NAMALWA (cell line): Measurements from ENCODE around the gene PRKG1.
"Not testable (repeated sequence)": the region's sequence is repeated elsewhere in the genome, so short reads cannot be mapped to it uniquely, and the experiment has no call there.

Experiments
- DNase-seq: peaks from one replicate; pipeline ENCODE4 v3.0.0-alpha.2; 2015; ENCODE audit warnings: low spot score

PRKG1 gene

GRCh38 chr10:52135101-52135500 lies 1060.8 kb downstream of the PRKG1 start:
- no peak for DNase-seq

GRCh38 chr10:52136921-52137320 lies 1062.6 kb downstream of the PRKG1 start:
- no peak for DNase-seq

GRCh38 chr10:52143338-52143737 lies 1069.1 kb downstream of the PRKG1 start:
- DNase-seq = no peak

- DNase-seq = no peak
These were observed 1071.3 kb downstream of the PRKG1 start for GRCh38 chr10:52145636-52146035.

- no peak for DNase-seq
These were observed 1072.5 kb downstream of the PRKG1 start for GRCh38 chr10:52146766-52147165.

GRCh38 chr10:52170776-52171175 lies 1096.5 kb downstream of the PRKG1 start:
- peak; percentile 2 for DNase-seq

- DNase-seq = peak; percentile 17
These were observed 1098.3 kb downstream of the PRKG1 start for GRCh38 chr10:52172581-52172980.

- DNase-seq = no peak
These were observed 1111.0 kb downstream of the PRKG1 start for GRCh38 chr10:52185256-52185655.

GRCh38 chr10:52187521-52188258 lies 1113.4 kb downstream of the PRKG1 start:
- DNase-seq = no peak

GRCh38 chr10:52191049-52191448 lies 1116.8 kb downstream of the PRKG1 start:
- DNase-seq = no peak

- DNase-seq = no peak
These were observed 1119.9 kb downstream of the PRKG1 start for GRCh38 chr10:52194191-52194590.

- DNase-seq = no peak
These were observed 1120.4 kb downstream of the PRKG1 start for GRCh38 chr10:52194716-52195115.

GRCh38 chr10:52197098-52197497 lies 1122.8 kb downstream of the PRKG1 start:
- DNase-seq = no peak

- DNase-seq = no peak
These were observed 1124.3 kb downstream of the PRKG1 start for GRCh38 chr10:52198540-52198939.

GRCh38 chr10:52204906-52205305 lies 1130.6 kb downstream of the PRKG1 start:
- not testable (repeated sequence) for DNase-seq

- DNase-seq = no peak
These were observed 1134.1 kb downstream of the PRKG1 start for GRCh38 chr10:52208365-52208764.

GRCh38 chr10:52210161-52210560 lies 1135.9 kb downstream of the PRKG1 start:
- no peak for DNase-seq

GRCh38 chr10:52212062-52212461 lies 1137.8 kb downstream of the PRKG1 start:
- DNase-seq = no peak

GRCh38 chr10:52212802-52213201 lies 1138.5 kb downstream of the PRKG1 start:
- no peak for DNase-seq

GRCh38 chr10:52213321-52213752 lies 1139.0 kb downstream of the PRKG1 start:
- no peak for DNase-seq

- peak; percentile 77 for DNase-seq
These were observed 1141.6 kb downstream of the PRKG1 start for GRCh38 chr10:52215745-52216361.

- peak; percentile 61 for DNase-seq
These were observed 1142.6 kb downstream of the PRKG1 start for GRCh38 chr10:52216852-52217251.

- no peak for DNase-seq
These were observed 1143.2 kb downstream of the PRKG1 start for GRCh38 chr10:52217531-52217930.

- no peak for DNase-seq
These were observed 1146.7 kb downstream of the PRKG1 start for GRCh38 chr10:52220947-52221346.
